AG09309 (cell line): ENCODE results near the gene IL13RA2.

Experiments
- DNase-seq: peaks from one replicate; pipeline ENCODE4 v3.0.0-alpha.2; 2010; ENCODE audit warnings: low read depth
- H3K4me3 ChIP-seq: 2 replicates; pipeline ENCODE4 v1.5.1; 2011; ENCODE audit warnings: mild to moderate bottlenecking, low read depth, low read length, moderate library complexity; ENCODE audit not compliant: control insufficient read depth
- TF ChIP-seq, protein P1 (sequence below): IDR thresholded peaks from 2 replicates; pipeline ENCODE4 v1.5.1; 2011; ENCODE audit warnings: mild to moderate bottlenecking, low read depth, low read length, inconsistent platforms; ENCODE audit not compliant: insufficient read depth, control insufficient read depth; ENCODE audit errors: missing control alignments

Gene IL13RA2

GRCh38 chrX:114973013-114973412 is 44.4 kb downstream of the IL13RA2 start:
- no peak overlapping the region for H3K4me3 ChIP-seq
- TF ChIP-seq, protein P1, sequence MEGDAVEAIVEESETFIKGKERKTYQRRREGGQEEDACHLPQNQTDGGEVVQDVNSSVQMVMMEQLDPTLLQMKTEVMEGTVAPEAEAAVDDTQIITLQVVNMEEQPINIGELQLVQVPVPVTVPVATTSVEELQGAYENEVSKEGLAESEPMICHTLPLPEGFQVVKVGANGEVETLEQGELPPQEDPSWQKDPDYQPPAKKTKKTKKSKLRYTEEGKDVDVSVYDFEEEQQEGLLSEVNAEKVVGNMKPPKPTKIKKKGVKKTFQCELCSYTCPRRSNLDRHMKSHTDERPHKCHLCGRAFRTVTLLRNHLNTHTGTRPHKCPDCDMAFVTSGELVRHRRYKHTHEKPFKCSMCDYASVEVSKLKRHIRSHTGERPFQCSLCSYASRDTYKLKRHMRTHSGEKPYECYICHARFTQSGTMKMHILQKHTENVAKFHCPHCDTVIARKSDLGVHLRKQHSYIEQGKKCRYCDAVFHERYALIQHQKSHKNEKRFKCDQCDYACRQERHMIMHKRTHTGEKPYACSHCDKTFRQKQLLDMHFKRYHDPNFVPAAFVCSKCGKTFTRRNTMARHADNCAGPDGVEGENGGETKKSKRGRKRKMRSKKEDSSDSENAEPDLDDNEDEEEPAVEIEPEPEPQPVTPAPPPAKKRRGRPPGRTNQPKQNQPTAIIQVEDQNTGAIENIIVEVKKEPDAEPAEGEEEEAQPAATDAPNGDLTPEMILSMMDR = no peak
- no peak for DNase-seq

- TF ChIP-seq, protein P1 = no peak
- H3K4me3 ChIP-seq = no peak overlapping the region
- no peak for DNase-seq
These were observed 46.6 kb downstream of the IL13RA2 start for GRCh38 chrX:114970806-114971205.

DNA sequence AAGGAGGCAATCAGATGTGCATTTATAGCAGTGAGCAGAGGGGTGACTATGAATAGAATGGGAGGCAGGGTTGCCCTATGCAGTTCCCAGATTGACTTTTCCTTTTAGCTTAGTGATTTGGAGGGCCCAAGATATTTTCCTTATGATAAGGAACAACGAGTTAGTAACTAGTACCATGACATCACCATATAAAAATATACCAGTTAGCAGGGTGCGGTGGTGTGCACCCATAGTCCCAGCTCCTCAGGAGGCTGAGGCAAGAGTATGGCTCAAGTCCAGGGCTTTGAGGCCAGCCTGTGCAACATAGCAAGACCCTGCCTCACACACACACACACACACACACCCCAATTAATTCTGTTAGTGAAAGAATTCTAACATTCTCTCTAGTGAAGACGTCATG is 53.0 kb downstream of the IL13RA2 start:
- TF ChIP-seq, protein P1 = no peak
- DNase-seq = no peak
- no peak overlapping the region for H3K4me3 ChIP-seq

GRCh38 chrX:114962209-114962608 is 55.2 kb downstream of the IL13RA2 start:
- TF ChIP-seq, protein P1 = no peak
- DNase-seq = no peak
- H3K4me3 ChIP-seq = no peak overlapping the region

GRCh38 chrX:114959729-114960128 is 57.7 kb downstream of the IL13RA2 start:
- no peak for DNase-seq
- no peak overlapping the region for H3K4me3 ChIP-seq
- TF ChIP-seq, protein P1 = peak; percentile 38
